ENCODE results near the gene USP32. TPM values are rescaled to one million over a fixed set of nuclear protein-coding genes. Genes with fewer than 3 reads are reported as not detected.

USP32 gene
- polyA plus RNA-seq, 2 donors = 9.5 to 16.1 TPM

GRCh38 chr17:60330731-60331130, 61.2 kb downstream of the USP32 start:
- Histone ChIP-seq H3K27ac (ENCODE audit: low read depth in 2 of 2, low read length in 1 of 2) (no peak overlapping the region), H3K4me1 (ENCODE audit: control insufficient read depth in 2 of 2, insufficient read depth in 2 of 2, low read length in 1 of 2) (no peaks in the 10 kb centered on the region), H3K4me3 (ENCODE audit: low read depth in 1 of 2, low read length in 2 of 2) (no peak overlapping the region), H3K36me3 (ENCODE audit: control insufficient read depth in 2 of 2, insufficient read depth in 2 of 2, low read length in 1 of 2) (peaks cover 0 to 8% of the 10 kb centered on the region in 2 donors), H3K9me3 (ENCODE audit: control insufficient read depth in 2 of 2, insufficient read depth in 1 of 2, low read depth in 1 of 2, low read length in 1 of 2) (no peaks in the 10 kb centered on the region), H3K27me3 (ENCODE audit: control insufficient read depth in 1 of 2, insufficient read depth in 2 of 2, low read length in 2 of 2) (no peaks in the 10 kb centered on the region)
- WGBS, 2 donors = 98 to 100% methylated on average over 1 of the region's 1 CpG

- WGBS, 2 donors = 87 to 90% methylated on average over 9 of the region's 9 CpGs
- H3K4me3 ChIP-seq (ENCODE audit: low read depth in 1 of 2, low read length in 2 of 2) = no peak overlapping the region
- H3K27ac ChIP-seq (ENCODE audit: low read depth in 2 of 2, low read length in 1 of 2) = no peak overlapping the region
- H3K27me3 ChIP-seq (ENCODE audit: control insufficient read depth in 1 of 2, insufficient read depth in 2 of 2, low read length in 2 of 2) = no peaks in the 10 kb centered on the region
- no peaks in the 10 kb centered on the region for H3K4me1 ChIP-seq (ENCODE audit: control insufficient read depth in 2 of 2, insufficient read depth in 2 of 2, low read length in 1 of 2)
- no peaks in the 10 kb centered on the region for H3K9me3 ChIP-seq (ENCODE audit: control insufficient read depth in 2 of 2, insufficient read depth in 1 of 2, low read depth in 1 of 2, low read length in 1 of 2)
- peaks cover 0 to 8% of the 10 kb centered on the region in 2 donors for H3K36me3 ChIP-seq (ENCODE audit: control insufficient read depth in 2 of 2, insufficient read depth in 2 of 2, low read length in 1 of 2)
Observed at GRCh38 chr17:60328679-60329078, 63.3 kb downstream of the USP32 start.

- Histone ChIP-seq H3K9me3 (ENCODE audit: control insufficient read depth in 2 of 2, insufficient read depth in 1 of 2, low read depth in 1 of 2, low read length in 1 of 2) (no peaks in the 10 kb centered on the region), H3K4me1 (ENCODE audit: control insufficient read depth in 2 of 2, insufficient read depth in 2 of 2, low read length in 1 of 2) (no peaks in the 10 kb centered on the region), H3K27me3 (ENCODE audit: control insufficient read depth in 1 of 2, insufficient read depth in 2 of 2, low read length in 2 of 2) (no peaks in the 10 kb centered on the region), H3K36me3 (ENCODE audit: control insufficient read depth in 2 of 2, insufficient read depth in 2 of 2, low read length in 1 of 2) (peaks cover 0 to 8% of the 10 kb centered on the region in 2 donors), H3K4me3 (ENCODE audit: low read depth in 1 of 2, low read length in 2 of 2) (no peak overlapping the region), H3K27ac (ENCODE audit: low read depth in 2 of 2, low read length in 1 of 2) (no peak overlapping the region)
- 84 to 96% methylated on average over 4 of the region's 4 CpGs for WGBS, 2 donors
Observed at GRCh38 chr17:60327901-60328273, 64.0 kb downstream of the USP32 start.

GRCh38 chr17:60327134-60327900, 64.6 kb downstream of the USP32 start:
- Histone ChIP-seq H3K27me3 (ENCODE audit: control insufficient read depth in 1 of 2, insufficient read depth in 2 of 2, low read length in 2 of 2) (no peaks in the 10 kb centered on the region), H3K4me3 (ENCODE audit: low read depth in 1 of 2, low read length in 2 of 2) (no peak overlapping the region), H3K27ac (ENCODE audit: low read depth in 2 of 2, low read length in 1 of 2) (no peak overlapping the region), H3K4me1 (ENCODE audit: control insufficient read depth in 2 of 2, insufficient read depth in 2 of 2, low read length in 1 of 2) (no peaks in the 10 kb centered on the region), H3K36me3 (ENCODE audit: control insufficient read depth in 2 of 2, insufficient read depth in 2 of 2, low read length in 1 of 2) (peaks cover 0 to 8% of the 10 kb centered on the region in 2 donors), H3K9me3 (ENCODE audit: control insufficient read depth in 2 of 2, insufficient read depth in 1 of 2, low read depth in 1 of 2, low read length in 1 of 2) (no peaks in the 10 kb centered on the region)
- 90 to 92% methylated on average over 27 of the region's 27 CpGs for WGBS, 2 donors

- 79 to 85% methylated on average over 2 of the region's 2 CpGs for WGBS, 2 donors
- no peaks in the 10 kb centered on the region for H3K27me3 ChIP-seq (ENCODE audit: control insufficient read depth in 1 of 2, insufficient read depth in 2 of 2, low read length in 2 of 2)
- H3K9me3 ChIP-seq (ENCODE audit: control insufficient read depth in 2 of 2, insufficient read depth in 1 of 2, low read depth in 1 of 2, low read length in 1 of 2) = no peaks in the 10 kb centered on the region
- no peak overlapping the region for H3K27ac ChIP-seq (ENCODE audit: low read depth in 2 of 2, low read length in 1 of 2)
- no peaks in the 10 kb centered on the region for H3K4me1 ChIP-seq (ENCODE audit: control insufficient read depth in 2 of 2, insufficient read depth in 2 of 2, low read length in 1 of 2)
- no peak overlapping the region for H3K4me3 ChIP-seq (ENCODE audit: low read depth in 1 of 2, low read length in 2 of 2)
- H3K36me3 ChIP-seq (ENCODE audit: control insufficient read depth in 2 of 2, insufficient read depth in 2 of 2, low read length in 1 of 2) = peaks cover 0 to 8% of the 10 kb centered on the region in 2 donors
Observed at GRCh38 chr17:60326702-60327101, 65.2 kb downstream of the USP32 start.

- no peaks in the 10 kb centered on the region for H3K27me3 ChIP-seq (ENCODE audit: control insufficient read depth in 1 of 2, insufficient read depth in 2 of 2, low read length in 2 of 2)
- 93 to 95% methylated on average over 13 of the region's 13 CpGs for WGBS, 2 donors
- H3K27ac ChIP-seq (ENCODE audit: low read depth in 2 of 2, low read length in 1 of 2) = no peak overlapping the region
- H3K4me1 ChIP-seq (ENCODE audit: control insufficient read depth in 2 of 2, insufficient read depth in 2 of 2, low read length in 1 of 2) = no peaks in the 10 kb centered on the region
- H3K9me3 ChIP-seq (ENCODE audit: control insufficient read depth in 2 of 2, insufficient read depth in 1 of 2, low read depth in 1 of 2, low read length in 1 of 2) = no peaks in the 10 kb centered on the region
- H3K4me3 ChIP-seq (ENCODE audit: low read depth in 1 of 2, low read length in 2 of 2) = no peak overlapping the region
- peaks cover 0 to 8% of the 10 kb centered on the region in 2 donors for H3K36me3 ChIP-seq (ENCODE audit: control insufficient read depth in 2 of 2, insufficient read depth in 2 of 2, low read length in 1 of 2)
Observed at GRCh38 chr17:60325730-60326524, 66.0 kb downstream of the USP32 start.

GRCh38 chr17:60323754-60324153, 68.2 kb downstream of the USP32 start:
- Histone ChIP-seq H3K9me3 (ENCODE audit: control insufficient read depth in 2 of 2, insufficient read depth in 1 of 2, low read depth in 1 of 2, low read length in 1 of 2) (no peaks in the 10 kb centered on the region), H3K36me3 (ENCODE audit: control insufficient read depth in 2 of 2, insufficient read depth in 2 of 2, low read length in 1 of 2) (peaks cover 0 to 8% of the 10 kb centered on the region in 2 donors), H3K4me3 (ENCODE audit: low read depth in 1 of 2, low read length in 2 of 2) (no peak overlapping the region), H3K27ac (ENCODE audit: low read depth in 2 of 2, low read length in 1 of 2) (no peak overlapping the region), H3K4me1 (ENCODE audit: control insufficient read depth in 2 of 2, insufficient read depth in 2 of 2, low read length in 1 of 2) (no peaks in the 10 kb centered on the region), H3K27me3 (ENCODE audit: control insufficient read depth in 1 of 2, insufficient read depth in 2 of 2, low read length in 2 of 2) (no peaks in the 10 kb centered on the region)
- WGBS, 2 donors = 98 to 99% methylated on average over 1 of the region's 1 CpG

- H3K27ac ChIP-seq (ENCODE audit: low read depth in 2 of 2, low read length in 1 of 2) = no peak overlapping the region
- no peaks in the 10 kb centered on the region for H3K4me1 ChIP-seq (ENCODE audit: control insufficient read depth in 2 of 2, insufficient read depth in 2 of 2, low read length in 1 of 2)
- H3K36me3 ChIP-seq (ENCODE audit: control insufficient read depth in 2 of 2, insufficient read depth in 2 of 2, low read length in 1 of 2) = no peaks in the 10 kb centered on the region
- no peak overlapping the region for H3K4me3 ChIP-seq (ENCODE audit: low read depth in 1 of 2, low read length in 2 of 2)
- no peaks in the 10 kb centered on the region for H3K9me3 ChIP-seq (ENCODE audit: control insufficient read depth in 2 of 2, insufficient read depth in 1 of 2, low read depth in 1 of 2, low read length in 1 of 2)
- WGBS, 2 donors = 88 to 91% methylated on average over 2 of the region's 2 CpGs
- H3K27me3 ChIP-seq (ENCODE audit: control insufficient read depth in 1 of 2, insufficient read depth in 2 of 2, low read length in 2 of 2) = no peaks in the 10 kb centered on the region
Observed at GRCh38 chr17:60322056-60322387, 69.9 kb downstream of the USP32 start.

- Histone ChIP-seq H3K36me3 (ENCODE audit: control insufficient read depth in 2 of 2, insufficient read depth in 2 of 2, low read length in 1 of 2) (no peaks in the 10 kb centered on the region), H3K27me3 (ENCODE audit: control insufficient read depth in 1 of 2, insufficient read depth in 2 of 2, low read length in 2 of 2) (no peaks in the 10 kb centered on the region), H3K27ac (ENCODE audit: low read depth in 2 of 2, low read length in 1 of 2) (no peak overlapping the region), H3K4me1 (ENCODE audit: control insufficient read depth in 2 of 2, insufficient read depth in 2 of 2, low read length in 1 of 2) (no peaks in the 10 kb centered on the region), H3K9me3 (ENCODE audit: control insufficient read depth in 2 of 2, insufficient read depth in 1 of 2, low read depth in 1 of 2, low read length in 1 of 2) (no peaks in the 10 kb centered on the region), H3K4me3 (ENCODE audit: low read depth in 1 of 2, low read length in 2 of 2) (no peak overlapping the region)
- 80 to 93% methylated on average over 4 of the region's 4 CpGs for WGBS, 2 donors
Observed at GRCh38 chr17:60321336-60322055, 70.4 kb downstream of the USP32 start.

All from esophagus (tissue), 2 donors.